ENCODE measurements around the gene FAM47E.
A peak's percentile ranks its signal among the peaks of the same experiment; 100 is the strongest.

The FAM47E gene, protein sequence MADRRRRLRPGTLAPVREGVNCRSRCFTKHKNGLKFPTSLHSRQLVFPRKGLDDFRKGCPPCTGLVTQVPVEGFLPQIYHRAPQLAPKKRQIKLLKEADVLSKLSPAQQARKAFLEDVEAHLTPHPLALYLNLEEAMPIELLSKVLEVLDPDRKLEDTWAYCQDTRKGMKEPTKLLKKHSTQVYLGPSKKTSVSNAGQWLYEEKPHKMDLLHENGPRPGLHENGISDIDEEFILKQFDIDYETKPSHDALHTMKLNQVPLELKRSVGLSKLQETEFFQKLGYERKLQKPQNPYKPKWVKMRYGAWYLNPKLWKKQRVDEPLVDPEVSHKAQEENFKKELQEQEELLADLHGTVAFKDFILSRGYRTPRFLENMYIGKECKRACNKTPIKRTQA

DNA sequence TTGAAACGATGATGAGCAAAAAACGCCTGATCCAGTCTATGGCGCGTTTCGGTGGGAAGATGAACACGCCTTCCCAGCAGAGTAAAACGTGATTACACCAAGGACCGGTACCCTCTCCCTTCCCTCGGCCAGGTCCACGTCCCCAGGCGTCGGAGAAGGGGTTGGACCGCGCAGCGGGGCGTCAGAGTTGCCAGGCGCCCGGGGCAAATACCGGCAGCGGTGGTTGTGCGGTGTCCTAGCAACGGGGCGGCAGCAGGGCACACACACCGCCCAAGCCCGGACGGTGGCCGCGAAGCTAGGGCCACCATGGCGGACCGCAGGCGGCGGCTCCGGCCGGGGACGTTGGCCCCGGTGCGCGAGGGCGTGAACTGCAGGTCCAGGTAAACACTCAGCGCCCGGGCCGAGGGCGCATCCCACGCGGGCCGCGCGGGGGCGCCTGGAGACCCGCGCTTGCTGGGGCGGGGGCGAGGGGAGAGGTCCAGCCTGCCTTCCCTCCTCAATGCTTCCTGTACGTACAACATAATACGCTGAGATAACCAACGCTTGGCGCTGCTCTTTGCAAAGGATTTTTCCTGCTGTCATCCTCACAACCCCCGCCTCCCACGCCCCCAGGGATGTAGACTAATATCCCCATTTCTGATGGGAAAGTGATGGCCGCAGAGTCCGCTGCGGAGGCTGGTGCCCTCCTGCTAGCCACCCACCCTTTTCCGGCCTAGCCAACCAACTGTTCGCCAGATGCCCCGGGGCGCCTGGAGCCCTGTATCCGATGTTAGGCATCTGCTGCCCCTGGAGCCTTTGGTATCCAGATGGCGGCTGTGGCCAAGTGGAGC, at the start of gene FAM47E:
Gene FAM47E (plus strand): TSS at position 281 of the 830 bp plus-strand sequence. CDS start 26 bp downstream, at position 307.
- DNase-seq (ENCODE audit: low read depth): peak; percentile 2

DNA sequence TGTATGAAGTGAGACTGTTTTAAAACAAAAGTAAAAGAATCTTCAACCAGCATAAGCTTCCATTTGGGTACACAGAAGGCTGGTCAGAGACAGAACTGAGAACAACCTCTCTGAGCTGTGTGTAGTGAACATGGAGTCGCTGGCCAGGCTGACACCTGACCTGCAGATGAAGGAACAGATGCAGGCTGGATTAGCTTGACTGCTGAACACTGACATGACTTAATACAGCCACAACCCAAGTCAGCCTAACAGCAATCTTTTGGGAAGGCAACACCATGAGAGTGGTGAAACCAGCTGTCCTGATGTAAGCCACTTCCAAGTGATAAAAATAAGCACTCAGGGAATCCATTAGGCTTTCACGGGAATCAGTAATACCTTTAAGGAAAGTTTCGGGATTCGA, 48.0 kb upstream of the FAM47E start:
- no peak for DNase-seq (ENCODE audit: low read depth)

DNA sequence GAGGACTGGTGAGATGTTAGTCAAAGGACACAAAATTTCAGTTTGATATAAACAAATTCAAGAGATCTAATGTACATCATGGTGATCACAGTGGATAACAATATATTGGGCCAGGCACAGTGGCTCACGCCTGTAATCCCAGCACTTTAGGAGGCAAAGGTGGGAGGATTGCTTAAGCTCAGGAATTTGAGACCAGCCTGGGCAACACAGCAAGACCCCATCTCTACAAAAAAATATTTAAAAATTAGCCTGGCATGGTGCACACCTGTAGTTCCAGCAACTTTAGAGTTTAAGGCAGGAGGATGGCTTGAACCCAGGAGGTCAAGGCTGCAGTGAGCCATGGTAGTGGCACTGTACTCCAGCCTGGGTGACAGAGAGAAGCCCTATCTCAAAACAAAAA, 46.6 kb upstream of the FAM47E start:
- no peak for DNase-seq (ENCODE audit: low read depth)

DNA sequence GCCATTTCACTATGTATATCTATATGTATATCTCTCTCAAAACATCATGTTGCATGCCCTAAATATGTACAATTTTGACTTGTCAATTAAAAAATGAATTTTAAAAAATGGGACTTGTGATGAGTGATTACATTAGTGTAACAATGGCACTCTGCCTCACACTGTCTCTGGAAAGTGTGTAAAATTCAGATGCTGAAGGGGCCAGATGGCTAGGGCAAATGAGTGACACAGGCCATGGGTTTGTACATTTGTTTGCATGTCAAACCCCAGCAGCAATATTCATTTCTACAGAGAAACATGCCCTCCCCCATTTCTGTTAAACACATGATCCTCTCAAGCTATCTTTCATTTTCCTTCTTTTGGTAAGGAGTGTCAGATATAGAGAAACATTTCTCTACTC, 46.0 kb upstream of the FAM47E start:
- no peak for DNase-seq (ENCODE audit: low read depth)

DNA sequence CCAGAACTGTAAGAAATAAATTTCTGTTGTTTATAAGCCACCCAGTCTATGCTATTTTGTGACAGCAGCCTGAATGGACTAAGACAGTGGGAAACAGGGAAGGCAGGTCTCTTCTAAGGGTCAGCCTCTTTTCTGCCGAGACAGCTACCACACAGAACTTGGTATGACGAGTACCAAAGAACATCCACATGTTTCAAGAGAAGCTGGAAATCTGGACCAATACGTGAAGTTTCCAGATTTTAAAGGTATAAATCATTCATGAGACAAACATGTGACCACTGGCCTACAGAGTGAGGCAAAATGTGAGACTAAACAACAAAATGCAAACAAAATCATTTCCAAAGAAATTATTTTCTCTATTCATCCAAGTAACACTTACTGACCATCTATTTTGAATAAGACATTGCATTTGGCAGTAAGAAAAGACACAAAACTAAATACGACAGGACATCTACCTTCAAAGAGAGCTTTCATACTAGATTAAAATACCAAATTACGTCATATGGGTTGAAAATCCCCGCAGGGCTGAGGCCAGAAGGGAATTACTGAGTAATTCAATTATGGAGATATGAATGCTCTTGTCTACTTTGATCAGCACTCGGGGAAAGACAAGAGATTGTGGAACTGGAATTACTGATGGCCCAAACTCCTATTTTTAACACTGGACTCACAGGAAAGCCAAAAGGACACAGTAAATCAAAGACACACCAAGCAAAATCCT, 45.1 kb upstream of the FAM47E start:
- no peak for DNase-seq (ENCODE audit: low read depth)

DNA sequence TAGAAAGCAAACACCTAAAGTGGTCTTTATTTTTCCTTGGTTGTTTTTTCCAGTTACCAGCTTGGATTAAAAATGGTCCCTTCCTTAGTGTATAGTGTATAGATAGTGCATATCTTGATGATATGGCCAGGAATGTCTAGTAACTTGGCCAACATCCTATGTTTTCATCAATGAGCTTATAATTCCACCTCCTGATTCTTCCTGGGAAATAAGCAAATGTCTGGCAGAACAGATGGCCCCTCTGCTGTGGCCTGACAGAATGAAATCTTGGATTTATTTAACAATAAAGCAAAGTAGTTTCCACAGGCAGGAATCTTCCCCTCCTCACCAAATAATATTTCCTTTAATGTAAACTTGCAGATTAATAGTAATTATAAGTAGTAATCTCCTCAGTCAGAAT, 44.0 kb upstream of the FAM47E start:
- no peak for DNase-seq (ENCODE audit: low read depth)

DNA sequence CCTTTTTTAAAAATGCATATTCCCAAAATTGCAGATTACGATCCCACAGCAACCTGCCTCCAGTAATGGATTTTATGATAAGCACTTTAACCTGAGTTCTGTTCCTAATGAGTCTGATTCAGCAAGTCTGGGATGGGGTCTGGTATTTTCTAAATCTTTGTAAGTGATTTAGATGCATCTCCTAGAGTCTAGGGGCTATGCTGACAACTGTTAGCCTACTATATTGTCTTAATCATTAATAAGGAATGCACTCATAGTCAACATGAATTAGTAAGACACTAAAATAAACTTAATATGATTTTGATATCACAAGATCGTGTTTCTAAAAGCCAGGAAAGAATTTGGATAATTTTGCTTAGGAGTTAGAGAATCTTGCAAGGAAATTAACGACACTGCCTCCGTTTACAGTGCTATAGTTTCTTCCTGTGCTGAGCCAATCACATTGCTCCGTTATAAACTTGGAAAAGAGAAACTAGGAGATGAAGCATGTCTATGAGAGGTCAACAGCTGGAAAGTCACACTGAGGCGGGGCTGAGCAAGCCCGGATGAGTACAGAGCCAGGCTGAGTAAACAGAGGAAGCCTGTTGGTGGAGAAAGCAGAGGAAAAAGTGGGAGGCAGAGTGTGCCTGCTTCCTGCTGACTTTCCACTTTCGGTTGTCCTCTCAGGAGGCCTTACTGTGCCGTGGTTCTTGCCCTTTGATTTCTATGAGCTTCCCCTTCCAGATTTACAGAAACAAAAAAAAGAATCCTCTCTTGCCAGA, 43.3 kb upstream of the FAM47E start:
- DNase-seq (ENCODE audit: low read depth): no peak

DNA sequence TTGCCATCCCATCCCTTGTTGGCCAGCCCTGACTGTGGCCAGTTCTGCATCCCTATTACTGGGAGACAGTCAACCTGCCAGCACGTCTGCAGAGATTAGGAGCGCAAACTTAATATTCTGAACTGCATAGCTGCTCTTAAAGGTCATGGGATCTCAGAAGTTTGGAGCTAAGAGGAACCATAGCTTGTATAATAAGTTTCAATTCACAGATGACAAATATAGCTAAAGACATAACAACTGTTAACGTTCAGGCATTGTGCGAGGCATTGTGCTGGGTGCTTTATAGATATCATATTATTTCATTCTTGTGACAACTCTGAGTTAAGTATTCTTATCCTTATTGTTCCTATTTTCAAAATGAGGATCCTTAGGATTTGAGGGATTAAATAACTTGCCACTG, 41.6 kb upstream of the FAM47E start:
- DNase-seq (ENCODE audit: low read depth): no peak

DNA sequence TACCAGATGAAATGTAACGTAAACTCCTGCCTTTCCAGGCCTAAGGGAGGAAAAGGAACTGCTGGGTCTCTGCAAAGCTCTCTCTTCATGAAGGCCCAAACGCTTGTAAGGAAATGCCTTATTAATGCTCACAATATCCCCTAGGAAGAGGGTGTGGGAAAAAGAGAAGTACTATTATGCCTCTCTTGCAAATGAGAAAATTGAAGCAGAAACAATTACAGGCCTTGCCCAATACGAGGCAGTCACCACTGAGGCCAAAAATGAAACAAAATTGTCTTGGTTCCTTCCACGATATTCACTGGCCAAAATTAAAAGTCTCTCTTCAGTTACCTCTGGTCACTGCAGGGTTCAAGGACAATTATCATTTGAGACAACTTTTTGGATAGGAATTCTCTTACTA, 41.1 kb upstream of the FAM47E start:
- no peak for DNase-seq (ENCODE audit: low read depth)

DNA sequence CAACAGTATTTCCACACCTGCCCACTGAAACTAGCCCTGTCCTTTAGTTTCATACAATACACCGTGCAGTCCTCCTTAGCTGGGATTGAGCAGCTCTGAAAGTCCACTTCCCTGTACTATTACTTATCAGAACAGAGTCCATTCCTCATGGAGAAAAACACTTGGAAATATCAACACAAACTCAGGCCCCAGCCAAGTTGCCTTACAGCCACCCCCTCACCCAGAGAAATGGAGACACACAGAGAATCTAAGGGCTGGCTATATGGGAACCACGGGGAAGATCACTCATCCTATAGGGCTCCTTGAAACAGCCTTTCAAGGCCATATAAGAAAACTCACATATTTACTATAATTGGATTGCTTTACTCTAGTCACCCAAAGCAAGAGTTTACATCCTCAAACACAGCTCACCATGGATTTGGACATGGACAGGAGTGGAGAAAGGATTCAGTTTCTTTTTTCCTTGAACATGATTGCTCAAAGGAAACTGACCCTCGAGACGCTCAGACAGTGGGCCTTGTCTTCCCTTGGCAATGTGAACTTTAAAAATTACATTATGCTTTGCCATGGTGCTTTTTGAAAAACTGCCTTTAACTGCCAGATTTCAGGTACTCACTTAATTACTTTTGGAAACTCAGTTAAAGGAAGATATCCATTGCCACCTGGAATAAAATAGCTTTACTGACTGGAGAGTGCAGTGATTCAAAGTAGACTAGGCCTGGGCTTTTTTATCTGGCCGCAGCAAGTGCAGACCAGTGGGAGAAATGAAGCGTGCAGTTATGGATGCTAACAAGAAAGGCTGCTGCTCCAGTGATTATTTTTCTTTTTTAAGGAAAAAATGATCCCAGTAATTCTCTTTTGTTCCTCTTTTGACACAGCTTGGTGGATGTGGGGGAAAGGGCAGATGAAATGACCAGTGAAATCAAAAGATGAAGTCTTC, 39.5 kb upstream of the FAM47E start:
- no peak for DNase-seq (ENCODE audit: low read depth)

DNA sequence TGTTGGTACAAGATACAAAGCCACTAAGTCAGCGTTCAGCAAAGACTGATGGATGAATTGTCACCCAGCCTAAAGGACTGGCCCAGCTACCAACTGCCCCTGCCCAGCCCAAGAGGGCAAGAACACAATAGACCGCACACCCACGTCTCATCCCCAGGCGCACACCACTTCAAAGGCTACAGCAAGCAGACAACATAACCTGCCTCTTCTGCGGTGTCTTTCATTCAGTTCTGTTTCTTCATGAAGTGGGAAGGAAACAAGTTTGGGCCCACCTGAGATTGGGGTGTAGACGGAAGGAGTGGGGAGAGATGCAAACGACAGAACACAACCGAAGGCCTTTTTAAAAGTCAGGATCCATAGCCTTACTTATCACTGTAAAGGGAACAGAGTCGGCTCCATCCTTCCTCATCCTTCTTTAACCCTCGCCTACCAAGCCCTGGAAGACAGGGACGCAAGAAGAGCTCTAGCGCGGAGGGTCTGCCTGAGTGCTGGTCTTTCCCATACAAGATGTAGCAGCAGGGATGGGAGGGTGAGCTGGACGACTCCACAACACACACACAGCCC, 38.6 kb upstream of the FAM47E start:
- no peak for DNase-seq (ENCODE audit: low read depth)

DNA sequence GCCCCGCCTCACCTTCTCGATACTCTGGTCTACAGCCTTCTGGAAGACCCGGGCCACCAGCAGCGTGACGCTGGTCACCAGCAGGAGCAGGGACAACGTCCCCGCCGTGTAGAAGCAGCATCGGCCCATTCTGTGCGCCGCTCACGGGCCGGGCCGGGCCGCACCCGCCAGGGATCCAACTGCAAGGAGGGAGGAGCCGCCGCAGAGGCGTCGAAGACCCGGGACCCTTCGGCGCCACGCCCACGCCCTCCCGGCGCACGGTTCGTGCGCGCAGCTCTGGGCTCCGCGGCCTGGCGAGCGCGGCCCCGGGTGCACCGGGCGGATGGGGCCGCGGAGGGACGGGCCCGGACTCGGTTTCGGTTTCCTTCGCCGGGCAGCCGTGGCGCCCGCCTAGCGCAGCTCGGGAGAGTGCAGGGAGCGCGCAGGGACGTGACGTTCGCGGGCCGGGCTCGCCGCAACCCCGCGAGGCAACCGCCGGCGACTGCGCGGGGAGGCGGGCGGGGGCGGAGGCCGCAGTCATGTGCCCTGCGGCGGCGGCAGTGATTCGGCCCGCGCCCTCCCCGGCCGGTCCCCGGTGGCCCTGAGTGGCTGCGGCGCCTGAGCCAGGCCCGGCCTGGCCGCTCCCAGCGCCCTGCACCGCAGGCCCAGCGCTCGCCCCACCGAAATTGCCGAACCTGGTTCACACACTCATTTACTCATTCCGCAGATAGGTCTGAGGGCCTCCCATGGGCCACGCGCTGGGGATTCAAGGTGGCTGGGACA, 37.9 kb upstream of the FAM47E start, which contains the start of gene SCARB2:
Gene SCARB2 (minus strand): TSS at position 410 of the 762 bp plus-strand sequence. CDS start 281 bp downstream, at position 129.
- peak; percentile 55 for DNase-seq (ENCODE audit: low read depth)

DNA sequence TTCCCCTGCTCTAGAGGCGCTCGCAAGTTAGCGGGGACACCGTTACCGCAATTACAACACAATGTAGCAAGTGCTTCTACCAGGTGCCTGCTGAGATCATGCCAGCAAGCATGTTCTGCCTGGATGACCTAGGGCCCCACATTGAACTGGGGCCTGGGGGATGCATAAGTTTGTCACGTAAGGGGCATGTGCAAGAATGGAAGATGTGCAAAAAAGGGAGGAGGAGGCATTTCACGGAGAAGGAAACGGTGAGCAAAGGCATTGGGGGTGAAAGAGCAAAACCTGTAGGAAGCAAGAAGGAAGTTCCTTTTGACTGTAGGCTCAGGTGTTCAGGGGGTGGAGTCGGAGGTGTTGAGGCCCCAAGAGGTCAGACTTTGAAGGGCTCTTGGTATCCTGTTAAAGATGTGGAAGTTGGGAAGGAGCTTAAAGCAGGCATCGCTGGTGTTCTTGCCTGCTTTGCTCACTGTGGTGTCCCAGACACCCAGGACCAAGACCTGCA, 37.3 kb upstream of the FAM47E start:
- DNase-seq (ENCODE audit: low read depth): no peak

DNA sequence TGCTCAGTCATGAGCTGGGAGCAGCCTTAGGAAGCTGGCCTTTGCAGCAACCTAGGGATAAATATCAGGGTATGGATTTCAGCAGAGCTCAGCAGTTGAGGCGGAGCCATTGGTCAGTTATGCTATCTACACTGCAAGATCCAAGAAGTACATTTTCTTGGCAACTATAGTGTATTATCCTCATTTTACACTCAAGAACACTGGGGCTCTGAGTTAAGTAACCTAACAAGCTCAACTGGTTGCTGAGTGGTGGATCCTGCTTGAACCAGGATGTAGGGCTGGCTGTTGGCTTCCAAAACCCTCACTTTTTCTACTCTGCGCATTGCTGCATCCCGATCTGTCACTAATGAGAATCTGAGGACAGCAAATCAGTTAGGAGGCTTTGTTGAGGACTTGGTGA, 36.4 kb upstream of the FAM47E start:
- no peak for DNase-seq (ENCODE audit: low read depth)

DNA sequence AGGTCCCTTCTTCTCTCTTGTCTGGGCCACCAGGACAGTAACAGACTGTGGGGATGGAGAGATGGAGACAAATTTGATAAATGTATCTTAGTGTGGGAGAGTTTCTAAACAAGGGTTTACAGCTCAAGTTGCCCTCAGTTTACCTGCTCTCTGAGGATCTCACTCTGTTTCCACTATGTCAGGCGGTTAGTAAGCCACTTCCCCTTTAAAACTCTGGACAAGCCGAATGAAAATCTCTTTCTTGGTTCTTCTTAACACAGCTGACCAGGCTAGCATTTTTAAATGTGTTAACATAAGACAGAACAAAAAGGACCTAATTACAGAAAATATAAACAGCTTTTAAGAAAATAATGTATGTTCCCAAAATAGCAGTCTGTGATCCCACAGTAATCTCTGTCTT, 35.0 kb upstream of the FAM47E start:
- no peak for DNase-seq (ENCODE audit: low read depth)

DNA sequence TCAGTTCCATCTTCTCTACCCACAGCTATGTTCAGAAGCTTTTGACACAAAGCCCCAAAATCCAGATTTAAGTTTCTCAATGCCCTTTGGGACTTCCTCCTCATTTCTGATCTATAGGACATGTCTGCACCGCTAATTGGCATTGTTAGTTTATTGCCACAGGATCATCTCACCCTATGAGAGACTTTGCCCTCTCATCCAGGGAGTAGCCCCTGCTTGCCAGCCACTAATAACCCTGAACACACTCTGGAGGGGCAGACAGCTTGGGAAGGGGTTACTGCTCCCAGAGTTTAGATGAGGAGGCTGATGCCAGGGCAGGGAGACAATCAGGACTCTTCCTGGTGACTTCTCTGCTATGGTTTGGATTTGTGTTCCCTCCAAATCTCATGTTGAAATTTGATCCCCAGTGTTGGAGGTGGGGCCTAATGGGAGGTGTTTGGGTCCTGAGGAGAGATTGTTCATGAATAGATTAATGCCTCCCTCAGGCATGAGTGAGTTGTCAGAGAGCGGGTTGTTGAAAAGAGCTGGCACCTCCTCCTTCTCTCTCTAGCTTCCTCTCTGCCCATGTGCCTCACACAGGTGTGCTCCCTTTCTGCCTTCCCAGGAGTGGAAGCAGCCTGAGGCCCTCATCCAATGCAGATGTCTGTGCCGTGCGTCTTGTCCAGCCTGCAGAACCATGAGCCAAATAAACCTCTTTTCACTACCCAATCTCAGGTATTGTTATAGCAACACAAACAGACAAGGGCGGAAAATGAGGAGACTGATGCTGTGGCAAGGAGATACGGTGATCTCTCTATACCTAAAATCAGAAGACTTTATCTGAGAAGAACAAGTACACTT, 34.3 kb upstream of the FAM47E start:
- DNase-seq (ENCODE audit: low read depth): no peak

DNA sequence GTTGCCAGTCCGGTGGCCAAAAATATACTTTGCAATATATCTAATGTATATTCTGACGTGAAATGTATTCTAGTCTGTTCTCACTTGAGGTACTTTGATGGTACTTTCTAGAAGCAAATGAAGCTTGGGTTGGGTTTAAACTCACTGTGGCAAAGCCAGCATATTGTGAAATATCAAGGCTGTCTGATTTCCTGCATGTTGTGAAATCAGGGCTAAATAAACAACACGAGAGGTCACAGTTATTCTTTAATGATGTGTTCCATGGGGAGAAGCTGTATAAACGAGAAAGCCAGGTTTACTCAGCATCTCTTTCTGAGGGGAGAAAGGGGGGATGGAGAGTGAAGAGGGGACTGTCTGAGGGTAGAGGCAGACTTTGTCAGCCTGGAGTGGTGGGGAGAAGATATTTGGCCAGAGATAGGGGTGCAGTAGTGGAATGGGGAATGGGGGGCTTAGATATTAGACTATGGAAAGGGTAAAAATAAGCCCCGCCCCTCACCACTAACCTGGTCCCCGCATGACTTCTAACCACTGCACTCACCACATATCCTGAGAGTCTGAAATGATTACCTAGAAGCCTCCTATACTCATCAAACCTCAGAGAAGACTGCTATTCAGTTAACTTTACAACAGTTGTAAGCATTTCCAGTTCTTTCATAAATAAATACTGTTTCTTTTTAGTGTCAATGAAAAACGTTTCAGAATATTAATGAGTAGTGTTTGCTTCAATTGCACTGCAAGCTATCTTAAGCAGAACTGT, 32.0 kb upstream of the FAM47E start:
- no peak for DNase-seq (ENCODE audit: low read depth)

DNA sequence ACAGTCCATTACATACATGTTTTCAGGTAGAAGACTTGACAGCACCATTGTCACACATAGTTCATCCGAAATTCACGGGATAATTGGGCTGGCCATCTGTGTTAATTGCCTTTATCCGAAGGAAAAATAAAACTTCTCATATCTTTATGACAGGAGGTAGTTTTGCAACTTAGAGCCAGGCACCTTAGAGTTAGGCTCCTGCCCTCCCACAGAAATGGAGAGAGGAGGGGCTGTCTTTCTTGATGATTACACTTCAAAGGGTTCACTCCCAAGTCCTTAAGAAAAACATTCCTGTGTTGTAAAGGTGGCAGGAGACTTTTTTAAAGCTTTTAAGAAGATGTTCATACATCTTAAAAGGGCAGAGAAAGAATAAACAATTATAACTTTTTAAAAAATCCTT, 27.4 kb upstream of the FAM47E start:
- no peak for DNase-seq (ENCODE audit: low read depth)
